Neural crest cell (in vitro differentiated cells): ENCODE measurements around the gene KIRREL1. TPM values are rescaled to one million over a fixed set of nuclear protein-coding genes. Genes with fewer than 3 reads are reported as not detected.
A peak's percentile ranks its signal among the peaks of the same experiment; 100 is the strongest.

Experiments used
- DNase-seq: peaks from one replicate; pipeline ENCODE4 v3.0.0; 2021; ENCODE audit warnings: low read depth, mixed read lengths, low spot score
- H3K27ac Mint-ChIP-seq: one replicate; pipeline ENCODE4 v1.8.0; 2021; ENCODE audit warnings: mild to moderate bottlenecking, mixed read lengths; ENCODE audit not compliant: unreplicated experiment
- H3K27me3 Mint-ChIP-seq: 2 replicates; pipeline ENCODE4 v1.8.0; 2021; ENCODE audit warnings: low read depth, mild to moderate bottlenecking, mixed read lengths
- H3K36me3 Mint-ChIP-seq: 2 replicates; pipeline ENCODE4 v1.8.0; 2021; ENCODE audit warnings: low read depth, mild to moderate bottlenecking, mixed read lengths
- H3K4me1 Mint-ChIP-seq: 2 replicates; pipeline ENCODE4 v1.8.0; 2021; ENCODE audit warnings: mixed read lengths
- H3K4me3 Mint-ChIP-seq: one replicate; pipeline ENCODE4 v1.8.0; 2021; ENCODE audit warnings: mild to moderate bottlenecking, mixed read lengths
- H3K9me3 Mint-ChIP-seq: 2 replicates; pipeline ENCODE4 v1.8.0; 2021; ENCODE audit warnings: mixed read lengths
- total RNA-seq: library from RNA; stranded (reverse); gene quantifications from 2 replicates; pipeline ENCODE4 v1.2.1, GENCODE V29; 2021
- TF ChIP-seq, protein P1 (sequence below): fragments of 200-600 bp; sonication (generic); conservative IDR thresholded peaks from 2 replicates; pipeline ENCODE4 v1.5.0; 2021; ENCODE audit warnings: antibody characterized with exemption, mild to moderate bottlenecking

KIRREL1 gene
- total RNA-seq, 1 donor from 2014 or later, result 64.9 TPM

DNA sequence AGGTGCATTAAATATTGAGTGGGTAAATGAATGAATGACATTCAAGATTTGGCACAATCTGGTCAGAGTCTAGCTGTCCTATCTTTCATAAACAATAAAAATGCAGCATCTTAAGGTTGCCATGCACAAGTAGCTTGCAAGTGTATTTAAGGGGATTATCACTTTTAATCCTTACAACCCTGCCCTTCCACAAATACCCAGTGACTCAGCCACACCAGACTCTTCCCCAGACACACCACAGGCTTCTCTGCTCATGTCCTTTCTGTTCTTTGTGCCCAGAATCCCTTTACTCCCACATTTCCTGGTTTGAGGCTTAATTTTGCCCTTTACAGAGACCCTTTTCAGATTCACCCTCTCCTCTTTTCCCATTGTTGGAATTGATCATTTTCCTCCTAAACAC lies 59.8 kb downstream of the KIRREL1 start:
- H3K27ac Mint-ChIP-seq, result peak overlapping the region; percentile 0
- DNase-seq, result no peak
- no peaks in the 10 kb centered on the region for H3K9me3 Mint-ChIP-seq
- H3K36me3 Mint-ChIP-seq, result peaks cover 6% of the 10 kb centered on the region
- no peaks in the 10 kb centered on the region for H3K27me3 Mint-ChIP-seq
- TF ChIP-seq, protein P1, sequence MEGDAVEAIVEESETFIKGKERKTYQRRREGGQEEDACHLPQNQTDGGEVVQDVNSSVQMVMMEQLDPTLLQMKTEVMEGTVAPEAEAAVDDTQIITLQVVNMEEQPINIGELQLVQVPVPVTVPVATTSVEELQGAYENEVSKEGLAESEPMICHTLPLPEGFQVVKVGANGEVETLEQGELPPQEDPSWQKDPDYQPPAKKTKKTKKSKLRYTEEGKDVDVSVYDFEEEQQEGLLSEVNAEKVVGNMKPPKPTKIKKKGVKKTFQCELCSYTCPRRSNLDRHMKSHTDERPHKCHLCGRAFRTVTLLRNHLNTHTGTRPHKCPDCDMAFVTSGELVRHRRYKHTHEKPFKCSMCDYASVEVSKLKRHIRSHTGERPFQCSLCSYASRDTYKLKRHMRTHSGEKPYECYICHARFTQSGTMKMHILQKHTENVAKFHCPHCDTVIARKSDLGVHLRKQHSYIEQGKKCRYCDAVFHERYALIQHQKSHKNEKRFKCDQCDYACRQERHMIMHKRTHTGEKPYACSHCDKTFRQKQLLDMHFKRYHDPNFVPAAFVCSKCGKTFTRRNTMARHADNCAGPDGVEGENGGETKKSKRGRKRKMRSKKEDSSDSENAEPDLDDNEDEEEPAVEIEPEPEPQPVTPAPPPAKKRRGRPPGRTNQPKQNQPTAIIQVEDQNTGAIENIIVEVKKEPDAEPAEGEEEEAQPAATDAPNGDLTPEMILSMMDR, result no peak
- no peak overlapping the region for H3K4me3 Mint-ChIP-seq
- peaks cover 25% of the 10 kb centered on the region for H3K4me1 Mint-ChIP-seq

DNA sequence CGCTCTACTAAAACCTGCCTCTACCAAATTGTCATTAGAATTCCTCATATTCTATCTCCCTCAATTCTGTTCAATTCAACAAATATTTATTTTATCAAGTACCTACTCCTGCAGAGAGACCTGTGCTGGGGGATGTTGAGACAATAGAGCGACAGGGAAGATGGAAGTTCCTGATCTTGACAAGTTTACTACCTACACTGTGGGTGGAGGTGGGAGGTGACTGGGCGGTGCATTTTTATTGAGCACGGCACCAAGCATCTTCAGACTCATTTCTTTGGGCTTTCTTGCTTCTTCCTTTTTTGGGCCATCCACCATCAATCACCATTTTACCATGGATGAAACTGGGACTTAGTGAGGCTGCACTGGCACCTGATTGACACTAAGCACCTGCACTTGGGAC lies 61.3 kb downstream of the KIRREL1 start:
- H3K4me3 Mint-ChIP-seq, result no peak overlapping the region
- H3K27me3 Mint-ChIP-seq, result no peaks in the 10 kb centered on the region
- H3K27ac Mint-ChIP-seq, result no peak overlapping the region
- TF ChIP-seq, protein P1, result no peak
- no peak for DNase-seq
- H3K9me3 Mint-ChIP-seq, result no peaks in the 10 kb centered on the region
- peaks cover 39% of the 10 kb centered on the region for H3K4me1 Mint-ChIP-seq
- H3K36me3 Mint-ChIP-seq, result peaks cover 6% of the 10 kb centered on the region

DNA sequence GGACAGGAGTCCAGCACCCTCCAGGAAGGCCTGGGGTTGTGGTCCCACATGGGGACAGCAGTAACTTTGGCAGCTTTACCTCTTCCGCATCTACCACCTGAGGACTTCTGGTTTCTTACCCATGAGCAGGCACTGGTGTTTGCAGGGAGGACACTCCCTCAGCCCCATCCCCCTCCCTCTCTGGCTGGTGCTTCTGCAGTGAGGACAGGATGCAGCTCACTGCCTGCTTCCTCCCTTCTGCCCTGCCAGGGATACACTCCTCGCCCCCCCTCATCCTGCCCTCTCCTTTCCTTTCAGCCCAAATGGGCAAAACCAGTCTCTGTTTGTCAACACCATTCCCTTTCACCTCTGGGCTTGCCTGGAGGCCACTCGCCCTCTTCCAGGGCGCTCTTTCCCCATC lies 62.4 kb downstream of the KIRREL1 start:
- Mint-ChIP-seq H3K36me3 (peaks cover 6% of the 10 kb centered on the region), H3K4me3 (no peak overlapping the region), H3K9me3 (no peaks in the 10 kb centered on the region), H3K4me1 (peaks cover 47% of the 10 kb centered on the region), H3K27ac (peak overlapping the region; percentile 36), H3K27me3 (no peaks in the 10 kb centered on the region)
- TF ChIP-seq, protein P1, result no peak
- no peak for DNase-seq

DNA sequence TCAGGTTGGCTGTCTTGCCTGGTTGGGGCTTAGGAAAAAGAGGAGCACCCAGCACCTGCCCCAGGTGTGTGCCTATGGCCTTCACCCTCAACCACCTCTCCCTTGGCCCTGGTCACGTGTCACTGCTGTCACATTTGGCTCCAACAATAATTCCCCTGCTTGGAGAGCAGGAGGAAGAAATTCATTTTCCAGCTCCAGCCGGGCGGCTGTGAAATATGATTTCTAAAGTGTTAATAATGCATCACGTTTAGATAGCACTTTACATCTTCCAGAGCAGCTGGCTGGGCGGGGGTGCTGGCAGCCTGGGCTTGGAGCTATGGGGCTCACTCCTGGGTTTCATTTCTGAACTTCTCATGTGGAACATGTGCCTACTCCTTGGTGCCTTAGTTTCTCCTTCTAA lies 63.1 kb downstream of the KIRREL1 start:
- Mint-ChIP-seq H3K4me3 (no peak overlapping the region), H3K4me1 (peaks cover 53% of the 10 kb centered on the region), H3K9me3 (no peaks in the 10 kb centered on the region), H3K36me3 (peaks cover 6% of the 10 kb centered on the region), H3K27me3 (no peaks in the 10 kb centered on the region), H3K27ac (peak overlapping the region; percentile 69)
- TF ChIP-seq, protein P1, result no peak
- DNase-seq, result no peak

DNA sequence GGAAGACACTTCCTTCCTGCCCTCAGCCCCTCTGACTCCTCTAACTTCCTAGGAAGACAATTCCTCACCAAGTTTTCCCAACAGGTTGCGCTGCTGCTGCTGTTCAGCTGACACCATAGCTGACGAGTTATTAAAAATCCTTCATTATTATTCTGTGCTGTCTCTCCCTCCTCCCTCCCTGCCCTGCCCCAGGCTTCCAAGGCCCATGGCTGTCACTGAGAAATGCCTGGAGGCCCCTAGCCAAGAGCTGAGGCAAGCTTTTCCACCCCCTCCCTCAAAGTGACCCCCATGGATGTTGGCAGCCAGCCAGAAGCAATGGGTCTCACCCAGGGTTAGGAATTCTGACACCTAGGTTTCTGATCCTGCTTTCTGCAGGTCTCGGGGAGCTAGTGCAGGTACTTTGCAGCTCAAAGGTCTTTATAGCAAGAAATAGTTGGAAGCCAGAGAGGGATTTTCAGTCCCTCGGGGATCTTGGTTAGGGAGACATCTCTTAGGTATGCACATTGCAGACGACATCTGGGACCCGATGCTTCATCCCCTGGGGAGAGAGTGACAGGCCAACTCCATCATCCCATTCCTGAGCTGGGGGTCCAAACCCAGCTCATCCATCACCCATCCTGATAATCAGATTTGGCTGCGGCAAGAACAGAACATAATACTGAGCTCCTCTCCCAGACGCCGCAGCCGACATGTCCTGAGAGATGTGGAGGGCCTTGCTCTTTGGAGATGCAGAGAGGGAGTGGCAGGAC lies 65.0 kb downstream of the KIRREL1 start:
- peaks cover 3% of the 10 kb centered on the region for H3K36me3 Mint-ChIP-seq
- peak overlapping the region; percentile 50 for H3K27ac Mint-ChIP-seq
- H3K4me3 Mint-ChIP-seq, result no peak overlapping the region
- H3K27me3 Mint-ChIP-seq, result no peaks in the 10 kb centered on the region
- TF ChIP-seq, protein P1, result no peak
- no peak for DNase-seq
- no peaks in the 10 kb centered on the region for H3K9me3 Mint-ChIP-seq
- peaks cover 52% of the 10 kb centered on the region for H3K4me1 Mint-ChIP-seq
